Vagina (tissue), 2 donors: Measurements from ENCODE around the gene TRIM44.

ENCODE experiments used
- CTCF ChIP-seq, 3 experiments: fragments of 450-650 bp in 2 of 3; fragments of 200-600 bp in 1 of 3; sonication (generic) in 1 of 3; IDR thresholded peaks; one replicate each; pipeline ENCODE4 v1.5.1; 2017 to 2019; ENCODE audit warnings: antibody characterized with exemption in 3 of 3, mild to moderate bottlenecking in 2 of 3, moderate library complexity in 2 of 3
- POLR2AphosphoS5 ChIP-seq, 2 donors: sonication (generic); formaldehyde crosslinking; IDR thresholded peaks; one replicate each; pipeline ENCODE4 v1.9.0; 2017; ENCODE audit warnings: antibody characterized with exemption in 2 of 2, mild to moderate bottlenecking in 2 of 2, low read depth in 1 of 2; ENCODE audit not compliant: insufficient read depth in 1 of 2

GRCh38 chr11:35622070-35622469 lies 40.5 kb upstream of the TRIM44 start:
- no peak for TF ChIP-seq CTCF (IDR thresholded peaks at IDR 0.05)
- no peak for TF ChIP-seq POLR2AphosphoS5 (IDR thresholded peaks at IDR 0.05; ENCODE audit: insufficient read depth in 1 of 2, low read depth in 1 of 2)
